ENCODE results near the gene MZF1. TPM values are rescaled to one million over a fixed set of nuclear protein-coding genes. Genes with fewer than 3 reads are reported as not detected.

MZF1 gene
- total RNA-seq, 1 experiment from 2014 or later, result 20.4 TPM

DNA sequence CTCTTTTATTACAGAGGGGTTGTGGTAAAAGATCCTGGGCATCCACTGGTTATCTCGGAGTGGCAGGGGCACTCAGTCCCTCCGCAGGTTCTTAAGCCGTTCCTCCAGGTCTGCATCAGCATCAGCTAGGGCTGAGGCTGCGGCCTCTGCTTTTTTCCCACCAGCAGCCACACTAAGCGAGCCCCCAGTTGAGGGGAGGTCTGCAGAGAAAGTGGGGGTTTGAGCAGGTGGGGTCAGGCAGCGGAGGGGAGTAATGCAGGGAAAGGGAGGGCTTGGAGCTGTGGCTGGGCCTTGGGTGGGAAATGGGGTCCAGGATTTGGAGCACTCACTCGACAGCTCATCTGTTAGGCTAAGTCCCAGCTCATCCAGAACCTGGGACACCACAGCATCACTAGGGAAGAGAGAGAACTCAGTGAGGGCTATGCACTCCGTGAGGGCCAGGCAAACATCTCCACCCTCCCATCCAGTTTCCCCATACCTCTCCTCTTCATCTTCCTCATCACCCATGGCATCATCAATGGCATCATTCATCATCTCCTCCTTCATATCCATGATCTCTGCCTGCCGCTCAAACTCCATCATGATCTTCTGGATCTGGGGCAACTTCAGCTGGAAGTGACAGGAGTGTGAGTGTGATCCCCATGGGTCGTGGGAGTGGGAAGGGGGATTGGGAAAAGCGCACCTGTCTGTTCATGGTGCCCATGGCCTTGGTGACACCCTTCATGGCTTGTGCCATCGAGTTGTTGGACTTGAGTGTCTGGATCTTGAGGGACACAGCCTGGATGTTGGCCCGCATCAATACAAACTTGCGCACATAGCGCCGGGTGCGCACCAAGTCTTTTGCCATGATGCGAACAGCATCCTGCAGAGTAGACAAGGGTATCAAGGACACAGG lies 21.3 kb downstream of the MZF1 start:
- Mint-ChIP-seq H3K4me1 (ENCODE audit: low read depth, unreplicated experiment) (peaks cover 22% of the 10 kb centered on the region), H3K36me3 (ENCODE audit: insufficient read depth, unreplicated experiment) (peaks cover 98% of the 10 kb centered on the region), H3K27me3 (ENCODE audit: insufficient read depth, unreplicated experiment) (no peaks in the 10 kb centered on the region), H3K9me3 (ENCODE audit: unreplicated experiment) (no peaks in the 10 kb centered on the region), H3K4me3 (ENCODE audit: unreplicated experiment) (no peak overlapping the region), H3K27ac (ENCODE audit: unreplicated experiment) (no peak overlapping the region)
- Histone ChIP-seq H3K27me3 (replicated peaks; ENCODE audit: control insufficient read depth, insufficient read depth, low read length) (no peaks in the 10 kb centered on the region), H3K36me3 (ENCODE audit: control insufficient read depth, insufficient read depth, low read length) (peaks cover 20% of the 10 kb centered on the region), H3K4me3 (ENCODE audit: low read depth, low read length) (no peak overlapping the region), H3K9me3 (no peaks in the 10 kb centered on the region), H3K4me1 (peaks cover 10% of the 10 kb centered on the region; the same call in 1 of the 2 replicates)
- TF ChIP-seq, protein P1, sequence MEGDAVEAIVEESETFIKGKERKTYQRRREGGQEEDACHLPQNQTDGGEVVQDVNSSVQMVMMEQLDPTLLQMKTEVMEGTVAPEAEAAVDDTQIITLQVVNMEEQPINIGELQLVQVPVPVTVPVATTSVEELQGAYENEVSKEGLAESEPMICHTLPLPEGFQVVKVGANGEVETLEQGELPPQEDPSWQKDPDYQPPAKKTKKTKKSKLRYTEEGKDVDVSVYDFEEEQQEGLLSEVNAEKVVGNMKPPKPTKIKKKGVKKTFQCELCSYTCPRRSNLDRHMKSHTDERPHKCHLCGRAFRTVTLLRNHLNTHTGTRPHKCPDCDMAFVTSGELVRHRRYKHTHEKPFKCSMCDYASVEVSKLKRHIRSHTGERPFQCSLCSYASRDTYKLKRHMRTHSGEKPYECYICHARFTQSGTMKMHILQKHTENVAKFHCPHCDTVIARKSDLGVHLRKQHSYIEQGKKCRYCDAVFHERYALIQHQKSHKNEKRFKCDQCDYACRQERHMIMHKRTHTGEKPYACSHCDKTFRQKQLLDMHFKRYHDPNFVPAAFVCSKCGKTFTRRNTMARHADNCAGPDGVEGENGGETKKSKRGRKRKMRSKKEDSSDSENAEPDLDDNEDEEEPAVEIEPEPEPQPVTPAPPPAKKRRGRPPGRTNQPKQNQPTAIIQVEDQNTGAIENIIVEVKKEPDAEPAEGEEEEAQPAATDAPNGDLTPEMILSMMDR (IDR thresholded peaks at IDR 0.05; ENCODE audit: insufficient read depth in 1 of 2, low read depth in 1 of 2, low read length in 1 of 2, severe bottlenecking in 1 of 2, unreplicated experiment in 1 of 2), result no peak
- ChIA-PET CTCF (no interaction called here), POLR2A (interaction anchor here (0.9 to 3.5 kb wide), 2 partner anchors 8 to 11 kb away, joined by 4 to 40 read pairs; partner anchors contain the start of gene TRIM28)
- intact Hi-C loops (cut with micrococcal nuclease; ENCODE audit: unreplicated experiment), result no loop called here
- BruUV-seq (replicated peaks), result TSS peak; percentile 36
- DNase-seq, result no peak

DNA sequence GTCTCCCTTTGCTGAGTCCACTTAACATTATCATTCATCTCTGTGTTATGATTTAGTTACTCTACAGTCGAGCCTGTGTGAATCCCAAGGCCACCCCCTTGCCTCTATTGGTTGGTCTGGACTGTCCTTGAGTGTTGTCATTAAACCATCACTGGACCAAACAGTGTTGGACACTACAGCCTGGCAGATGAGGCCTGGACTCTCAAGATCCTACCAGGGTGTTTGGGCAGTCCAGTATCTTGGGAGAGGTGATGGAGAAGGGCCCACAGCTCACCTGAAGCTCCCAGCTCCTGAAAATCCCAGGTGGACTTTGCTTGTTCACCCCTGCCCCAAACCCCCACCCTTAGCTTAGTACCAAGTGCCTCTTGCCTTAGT lies 22.0 kb downstream of the MZF1 start:
- Mint-ChIP-seq H3K4me1 (ENCODE audit: low read depth, unreplicated experiment) (peaks cover 29% of the 10 kb centered on the region), H3K27ac (ENCODE audit: unreplicated experiment) (no peak overlapping the region), H3K36me3 (ENCODE audit: insufficient read depth, unreplicated experiment) (peaks cover 98% of the 10 kb centered on the region), H3K27me3 (ENCODE audit: insufficient read depth, unreplicated experiment) (no peaks in the 10 kb centered on the region), H3K4me3 (ENCODE audit: unreplicated experiment) (peak overlapping the region; percentile 5), H3K9me3 (ENCODE audit: unreplicated experiment) (no peaks in the 10 kb centered on the region)
- Histone ChIP-seq H3K9me3 (no peaks in the 10 kb centered on the region), H3K36me3 (ENCODE audit: control insufficient read depth, insufficient read depth, low read length) (peaks cover 23% of the 10 kb centered on the region), H3K4me1 (peaks cover 15% of the 10 kb centered on the region), H3K4me3 (ENCODE audit: low read depth, low read length) (no peak overlapping the region), H3K27me3 (replicated peaks; ENCODE audit: control insufficient read depth, insufficient read depth, low read length) (no peaks in the 10 kb centered on the region)
- POLR2A ChIA-PET, result interaction anchor here (0.5 to 0.9 kb wide), 2 partner anchors 12 to 17 kb away, joined by 4 to 5 read pairs; no protein-coding TSS in a partner anchor
- BruUV-seq (replicated peaks), result no TSS peak
- no peak for DNase-seq
- CTCF ChIA-PET, result no interaction called here
- TF ChIP-seq, protein P1 (IDR thresholded peaks at IDR 0.05; ENCODE audit: insufficient read depth in 1 of 2, low read depth in 1 of 2, low read length in 1 of 2, severe bottlenecking in 1 of 2, unreplicated experiment in 1 of 2), result no peak
- intact Hi-C loops (cut with micrococcal nuclease; ENCODE audit: unreplicated experiment), result no loop called here

DNA sequence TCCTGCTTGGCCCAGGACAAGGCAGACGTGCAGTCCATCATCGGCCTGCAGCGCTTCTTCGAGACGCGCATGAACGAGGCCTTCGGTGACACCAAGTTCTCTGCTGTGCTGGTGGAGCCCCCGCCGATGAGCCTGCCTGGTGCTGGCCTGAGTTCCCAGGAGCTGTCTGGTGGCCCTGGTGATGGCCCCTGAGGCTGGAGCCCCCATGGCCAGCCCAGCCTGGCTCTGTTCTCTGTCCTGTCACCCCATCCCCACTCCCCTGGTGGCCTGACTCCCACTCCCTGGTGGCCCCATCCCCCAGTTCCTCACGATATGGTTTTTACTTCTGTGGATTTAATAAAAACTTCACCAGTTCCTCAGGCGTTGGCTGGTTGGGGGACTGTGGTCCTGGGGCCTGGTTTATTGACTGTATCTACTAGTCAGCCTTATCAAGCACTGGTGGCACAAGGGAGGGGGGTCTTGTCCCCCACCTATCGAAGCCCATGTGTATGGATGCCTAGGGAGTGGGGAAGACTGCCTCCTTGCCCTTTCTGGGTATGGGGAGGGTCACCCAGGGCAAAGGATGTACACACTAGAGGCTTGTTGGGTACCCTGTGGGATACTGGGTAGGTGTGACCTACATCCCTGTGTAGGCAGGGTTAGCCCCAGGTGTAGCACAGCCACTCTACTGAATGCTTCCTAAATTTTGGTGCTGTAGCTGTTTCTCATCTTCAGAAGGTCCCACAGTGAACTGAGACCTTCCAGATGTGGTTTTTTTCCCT lies 22.6 kb downstream of the MZF1 start:
- TF ChIP-seq, protein P1 (IDR thresholded peaks at IDR 0.05; ENCODE audit: insufficient read depth in 1 of 2, low read depth in 1 of 2, low read length in 1 of 2, severe bottlenecking in 1 of 2, unreplicated experiment in 1 of 2), result no peak
- Histone ChIP-seq H3K9me3 (no peaks in the 10 kb centered on the region), H3K4me3 (ENCODE audit: low read depth, low read length) (no peak overlapping the region), H3K27me3 (replicated peaks; ENCODE audit: control insufficient read depth, insufficient read depth, low read length) (no peaks in the 10 kb centered on the region), H3K36me3 (ENCODE audit: control insufficient read depth, insufficient read depth, low read length) (peaks cover 24% of the 10 kb centered on the region), H3K4me1 (peaks cover 20% of the 10 kb centered on the region)
- no peak overlapping the region for H3K27ac Mint-ChIP-seq (ENCODE audit: unreplicated experiment)
- peaks cover 35% of the 10 kb centered on the region for H3K4me1 Mint-ChIP-seq (ENCODE audit: low read depth, unreplicated experiment)
- CTCF ChIA-PET, result no interaction called here
- H3K36me3 Mint-ChIP-seq (ENCODE audit: insufficient read depth, unreplicated experiment), result peaks cover 98% of the 10 kb centered on the region
- no peak for DNase-seq
- peak overlapping the region; percentile 5 for H3K4me3 Mint-ChIP-seq (ENCODE audit: unreplicated experiment)
- BruUV-seq (replicated peaks), result no TSS peak
- POLR2A ChIA-PET, result interaction anchor here (0.5 kb wide), 1 partner anchor 16 kb away, joined by 5 read pairs; no protein-coding TSS in a partner anchor
- H3K9me3 Mint-ChIP-seq (ENCODE audit: unreplicated experiment), result no peaks in the 10 kb centered on the region
- no peaks in the 10 kb centered on the region for H3K27me3 Mint-ChIP-seq (ENCODE audit: insufficient read depth, unreplicated experiment)
- intact Hi-C loops (cut with micrococcal nuclease; ENCODE audit: unreplicated experiment), result no loop called here
